Kidney (tissue), 14 donors: ENCODE data around the gene MMP11. TPM values are rescaled to one million over a fixed set of nuclear protein-coding genes. Genes with fewer than 3 reads are reported as not detected.

ENCODE experiments used
- DNase-seq, 5 donors: peaks; one replicate each; pipeline ENCODE4 v3.0.0-alpha.2; 2013 to 2020
- FAIRE-seq: peaks from 2 replicates; lab custom pipeline; 2012; peaks lifted over from hg19 to GRCh38; lab: Jason Lieb, UNC
- H3K27ac ChIP-seq, 2 donors: one replicate each; pipeline ENCODE4 v1.7.0; 2013; ENCODE audit warnings: low read depth in 2 of 2, low read length in 2 of 2, inconsistent platforms in 1 of 2
- H3K27me3 ChIP-seq: one replicate; pipeline ENCODE4 v1.7.1; 2013; ENCODE audit warnings: low read length, inconsistent platforms; ENCODE audit not compliant: control insufficient read depth, insufficient read depth
- H3K36me3 ChIP-seq, 3 donors: one replicate each; pipeline versions ENCODE4 v1.7.0 to v1.7.1; 2013; ENCODE audit warnings: low read length in 3 of 3, control low read depth in 1 of 3, inconsistent platforms in 1 of 3; ENCODE audit not compliant: insufficient read depth in 3 of 3, control insufficient read depth in 2 of 3
- H3K4me1 ChIP-seq, 3 donors: one replicate each; pipeline versions ENCODE4 v1.7.0 to v1.7.1; 2013; ENCODE audit warnings: low read length in 3 of 3, inconsistent platforms in 1 of 3, low read depth in 1 of 3; ENCODE audit not compliant: control insufficient read depth in 2 of 3, insufficient read depth in 2 of 3
- H3K4me3 ChIP-seq, 3 donors: one replicate each; pipeline versions ENCODE4 v1.7.0 to v1.8.1; 2013; ENCODE audit warnings: low read length in 3 of 3, control low read depth in 1 of 3, inconsistent platforms in 1 of 3
- H3K9ac ChIP-seq, 3 donors: one replicate each; pipeline versions ENCODE4 v1.7.0 to v1.7.1; 2013; ENCODE audit warnings: low read length in 3 of 3, control low read depth in 1 of 3, inconsistent platforms in 1 of 3
- H3K9me3 ChIP-seq, 3 donors: one replicate each; pipeline versions ENCODE4 v1.7.0 to v1.7.1; 2013; ENCODE audit warnings: low read length in 3 of 3, control low read depth in 1 of 3, inconsistent platforms in 1 of 3; ENCODE audit not compliant: control insufficient read depth in 2 of 3, insufficient read depth in 1 of 3
- CTCF ChIP-seq: IDR thresholded peaks from 3 replicates; pipeline ENCODE4 v1.5.1; 2012; ENCODE audit warnings: mild to moderate bottlenecking, moderate library complexity, borderline replicate concordance; ENCODE audit not compliant: insufficient read depth; ENCODE audit errors: extremely low read depth
- intact Hi-C: fragments of 100-400 bp; cut with DNase I; formaldehyde crosslinking; loops from one replicate; pipeline ENCODE4 v1.11.1; 2022
- polyA plus RNA-seq: library from polyadenylated mRNA; stranded (reverse); fragments of 350-450 nt; fragmentation: Illumina TruSeq; extraction: RNeasy Lipid Tissue Mini Kit (QIAGEN cat#74804); gene quantifications from one replicate; pipeline ENCODE4 v1.2.3, GENCODE V29; 2014; ENCODE audit warnings: low read depth, low replicate concordance; ENCODE audit not compliant: insufficient read depth
- total RNA-seq: library from RNA; stranded (reverse); fragmentation: NEBNext Ultra II Directional; extraction: Animal tissue kit (Norgen Biotek cat#: 25700); gene quantifications from one replicate; pipeline ENCODE4 v1.2.1, GENCODE V29; 2021
- donor health status: control.
- donor health status: control.
- donor health status: control.
- donor health status: control.
- donor health status: control.
- donor health status: DM: yes; HTN: yes; CAD: no.
- donor health status: Normal renal cell carcinoma (clear cell type).

Gene MMP11
- total and polyA plus RNA-seq, 2 donors from 2014 or later = 2.7 to 4.4 TPM

- FAIRE-seq = no peak
- H3K27ac ChIP-seq = no peak overlapping the region
- peak in 1 of 5 donors; percentile 52 for DNase-seq
These were observed 52.0 kb downstream of the MMP11 start for GRCh38 chr22:23824476-23825245.

GRCh38 chr22:23825246-23825905 lies 52.7 kb downstream of the MMP11 start:
- Histone ChIP-seq H3K4me3 (no peak overlapping the region), H3K27me3 (no peaks in the 10 kb centered on the region), H3K4me1 (peaks cover 0 to 9% (median 5%) of the 10 kb centered on the region in 3 donors), H3K36me3 (peaks cover 2 to 52% (median 30%) of the 10 kb centered on the region in 3 donors), H3K27ac (peak overlapping the region in 1 of 2 donors; percentile 5), H3K9ac (no peak overlapping the region), H3K9me3 (no peaks in the 10 kb centered on the region)
- DNase-seq = peak in 1 of 5 donors; percentile 35
- TF ChIP-seq CTCF = no peak
- no peak for FAIRE-seq
- intact Hi-C loops = no loop called here

More at GRCh38 chr22:23824476-23825245, 52.0 kb downstream of the MMP11 start:
- no peak for TF ChIP-seq CTCF
- H3K4me3 ChIP-seq = no peak overlapping the region
- H3K27me3 ChIP-seq = no peaks in the 10 kb centered on the region
- peaks cover 0 to 9% (median 5%) of the 10 kb centered on the region in 3 donors for H3K4me1 ChIP-seq
- H3K9ac ChIP-seq = no peak overlapping the region
- H3K36me3 ChIP-seq = peaks cover 2 to 47% (median 30%) of the 10 kb centered on the region in 3 donors
- intact Hi-C loops = no loop called here
- H3K9me3 ChIP-seq = no peaks in the 10 kb centered on the region

GRCh38 chr22:23826510-23827350 lies 54.1 kb downstream of the MMP11 start:
- H3K27me3 ChIP-seq = no peaks in the 10 kb centered on the region
- no peaks in the 10 kb centered on the region for H3K9me3 ChIP-seq
- intact Hi-C loops = no loop called here
- H3K36me3 ChIP-seq = peaks cover 2 to 52% (median 32%) of the 10 kb centered on the region in 3 donors
- FAIRE-seq (no peak), DNase-seq (peak in 4 of 5 donors; percentile 32 to 85 (median 52))
- H3K4me3 ChIP-seq = no peak overlapping the region
- TF ChIP-seq CTCF = no peak
- peaks cover 0 to 9% (median 5%) of the 10 kb centered on the region in 3 donors for H3K4me1 ChIP-seq
- H3K27ac ChIP-seq = no peak overlapping the region
- no peak overlapping the region for H3K9ac ChIP-seq
